CD14-positive monocyte (primary cell): ENCODE measurements around the gene LRBA. TPM values are rescaled to one million over a fixed set of nuclear protein-coding genes. Genes with fewer than 3 reads are reported as not detected.
"Not testable (repeated sequence)": the region's sequence is repeated elsewhere in the genome, so short reads cannot be mapped to it uniquely, and the experiment has no call there.

Experiments
- DNase-seq, 3 donors: peaks; one replicate each; pipeline ENCODE4 v3.0.0-alpha.2; 2011 to 2022
- H2AFZ ChIP-seq: 2 replicates; pipeline ENCODE4 v1.6.0; 2012; ENCODE audit warnings: mild to moderate bottlenecking, low read depth, low read length, inconsistent platforms; ENCODE audit not compliant: insufficient read depth, poor library complexity, severe bottlenecking
- H3K27ac ChIP-seq, 2 donors: 1 replicate in 1 of 2; 2 replicates in 1 of 2; pipeline ENCODE4 v1.5.1; 2012 to 2013; ENCODE audit warnings: low read length in 2 of 2, control low read depth in 1 of 2, inconsistent platforms in 1 of 2, low read depth in 1 of 2, mild to moderate bottlenecking in 1 of 2
- H3K27me3 ChIP-seq, 2 donors: one replicate each; pipeline versions ENCODE4 v1.6.0 to v1.6.1; 2011 to 2013; ENCODE audit warnings: low read length in 2 of 2; ENCODE audit not compliant: control insufficient read depth in 2 of 2, insufficient read depth in 2 of 2
- H3K36me3 ChIP-seq, 2 donors: replicated peaks in 1 of 2; 1 replicate in 1 of 2; 2 replicates in 1 of 2; pipeline versions ENCODE4 v1.5.1 to v1.6.1; 2012 to 2013; ENCODE audit warnings: low read length in 2 of 2, control low read depth in 1 of 2, inconsistent platforms in 1 of 2, mild to moderate bottlenecking in 1 of 2; ENCODE audit not compliant: insufficient read depth in 2 of 2, control insufficient read depth in 1 of 2
- H3K4me1 ChIP-seq, 2 donors: 1 replicate in 1 of 2; 2 replicates in 1 of 2; pipeline versions ENCODE4 v1.5.1 to v1.6.1; 2012 to 2013; ENCODE audit warnings: low read length in 2 of 2, control low read depth in 1 of 2, inconsistent platforms in 1 of 2, mild to moderate bottlenecking in 1 of 2, moderate library complexity in 1 of 2; ENCODE audit not compliant: insufficient read depth in 2 of 2, control insufficient read depth in 1 of 2
- H3K4me2 ChIP-seq: replicated peaks from 2 replicates; pipeline ENCODE3; 2012; ENCODE audit warnings: low read length, moderate library complexity, mild to moderate bottlenecking; ENCODE audit not compliant: poor library complexity, severe bottlenecking; ENCODE audit errors: extremely low read depth
- H3K4me3 ChIP-seq, 3 experiments: fragments of 200-600 bp in 1 of 3; sonication (generic) in 1 of 3; replicated peaks in 1 of 3; 1 replicate in 2 of 3; 2 replicates in 1 of 3; pipeline ENCODE4 v1.5.1; 2011 to 2013; ENCODE audit warnings: low read length in 3 of 3, mild to moderate bottlenecking in 3 of 3, control low read depth in 2 of 3, low read depth in 2 of 3, inconsistent platforms in 1 of 3, moderate library complexity in 1 of 3
- H3K79me2 ChIP-seq: 2 replicates; pipeline ENCODE4 v1.6.0; 2012; ENCODE audit warnings: mild to moderate bottlenecking, control low read depth, inconsistent platforms, low read length, moderate library complexity; ENCODE audit not compliant: insufficient read depth
- H3K9ac ChIP-seq: 2 replicates; pipeline ENCODE4 v1.6.0; 2017; ENCODE audit warnings: low read length, mild to moderate bottlenecking; ENCODE audit not compliant: insufficient read depth, poor library complexity, severe bottlenecking
- H3K9me3 ChIP-seq, 2 donors: replicated peaks in 1 of 2; 1 replicate in 1 of 2; 2 replicates in 1 of 2; pipeline versions ENCODE4 v1.5.1 to v1.6.1; 2012 to 2013; ENCODE audit warnings: low read length in 2 of 2, control low read depth in 1 of 2; ENCODE audit not compliant: control insufficient read depth in 1 of 2, insufficient read depth in 1 of 2
- H4K20me1 ChIP-seq: 2 replicates; pipeline ENCODE4 v1.6.0; 2012; ENCODE audit warnings: mild to moderate bottlenecking, low read length, control low read depth, moderate library complexity; ENCODE audit not compliant: insufficient read depth
- H3K27ac Mint-ChIP-seq, 7 donors: one replicate each; pipeline ENCODE4 v1.8.0; 2020; ENCODE audit warnings: mild to moderate bottlenecking in 7 of 7, mixed read lengths in 7 of 7, moderate library complexity in 6 of 7, inconsistent platforms in 2 of 7
- H3K27me3 Mint-ChIP-seq, 3 donors: one replicate each; pipeline ENCODE4 v1.8.0; 2021 to 2022; ENCODE audit warnings: low read depth in 3 of 3, mild to moderate bottlenecking in 3 of 3, mixed read lengths in 3 of 3, moderate library complexity in 3 of 3, inconsistent platforms in 1 of 3
- H3K36me3 Mint-ChIP-seq, 2 donors: one replicate each; pipeline ENCODE4 v1.8.0; 2020; ENCODE audit warnings: mixed read lengths in 2 of 2, inconsistent platforms in 1 of 2, mild to moderate bottlenecking in 1 of 2
- H3K4me1 Mint-ChIP-seq: one replicate; pipeline ENCODE4 v1.8.0; 2020; ENCODE audit warnings: mild to moderate bottlenecking, mixed read lengths
- H3K4me3 Mint-ChIP-seq, 2 donors: one replicate each; pipeline ENCODE4 v1.8.0; 2020; ENCODE audit warnings: mild to moderate bottlenecking in 2 of 2, mixed read lengths in 2 of 2, moderate library complexity in 1 of 2
- H3K9me3 Mint-ChIP-seq, 7 donors: one replicate each; pipeline ENCODE4 v1.8.0; 2020 to 2022; ENCODE audit warnings: mixed read lengths in 7 of 7, mild to moderate bottlenecking in 6 of 7, moderate library complexity in 6 of 7, inconsistent platforms in 2 of 7
- WGBS: methylation state at CpG from one replicate; pipeline ENCODE4 v1.1.5; 2013; ENCODE audit warnings: missing lambda C conversion rate; ENCODE audit not compliant: insufficient coverage; 5-methylcytosine and 5-hydroxymethylcytosine counted together
- intact Hi-C, 2 donors: fragments of 100-400 bp; cut with micrococcal nuclease; formaldehyde crosslinking; loops; one replicate each; pipeline versions ENCODE4 v1.15.0 to v1.15.1; 2023
- polyA plus RNA-seq, 3 donors: library from polyadenylated mRNA; depleted of rRNA in 1 of 3; unstranded in 2 of 3; stranded (reverse) in 1 of 3; fragments of 300-500 nt in 2 of 3; fragments of >200 nt in 1 of 3; fragmentation: Illumina TruSeq in 2 of 3; gene quantifications; 1 replicate in 2 of 3; 2 replicates in 1 of 3; pipeline ENCODE4 v1.2.3, GENCODE V29; 2012 to 2021
- TF ChIP-seq, protein P1 (sequence below): fragments of 200-600 bp; IDR thresholded peaks from one replicate; pipeline ENCODE4 v1.8.0; 2022; ENCODE audit warnings: antibody characterized with exemption, mild to moderate bottlenecking

Gene LRBA
- polyA plus RNA-seq, 3 donors: 1.5 to 5.5 (median 4.4) TPM

DNA sequence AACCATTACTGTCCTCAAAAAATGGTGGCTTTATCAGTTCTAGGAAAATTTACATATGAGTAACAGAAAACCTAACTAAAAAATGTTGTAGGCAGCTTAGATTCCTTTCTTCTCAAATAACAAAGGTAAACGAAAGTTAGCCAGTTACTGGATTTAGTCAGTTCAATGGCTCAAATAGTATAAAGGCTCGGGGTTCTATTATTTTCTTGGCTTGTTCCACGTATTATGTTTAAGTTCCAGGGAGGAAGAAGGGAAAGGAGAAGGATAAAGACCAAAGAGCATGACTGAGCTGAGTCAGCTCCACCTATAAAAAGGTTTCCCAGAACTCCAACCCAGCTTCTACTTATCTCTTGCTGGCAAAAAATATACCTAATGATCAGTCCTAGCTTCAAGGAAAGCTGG lies 474.1 kb downstream of the LRBA start:
- Mint-ChIP-seq H3K36me3 (no peaks in the 10 kb centered on the region), H3K27me3 (no peaks in the 10 kb centered on the region), H3K4me3 (no peak overlapping the region), H3K4me1 (no peaks in the 10 kb centered on the region), H3K27ac (no peak overlapping the region), H3K9me3 (peaks cover 0 to 5% (median 0%) of the 10 kb centered on the region in 7 donors)
- H3K4me2 ChIP-seq: no peak overlapping the region
- no peaks in the 10 kb centered on the region for H4K20me1 ChIP-seq
- no peak overlapping the region for H3K4me3 ChIP-seq
- H3K36me3 ChIP-seq: no peaks in the 10 kb centered on the region
- TF ChIP-seq, protein P1, sequence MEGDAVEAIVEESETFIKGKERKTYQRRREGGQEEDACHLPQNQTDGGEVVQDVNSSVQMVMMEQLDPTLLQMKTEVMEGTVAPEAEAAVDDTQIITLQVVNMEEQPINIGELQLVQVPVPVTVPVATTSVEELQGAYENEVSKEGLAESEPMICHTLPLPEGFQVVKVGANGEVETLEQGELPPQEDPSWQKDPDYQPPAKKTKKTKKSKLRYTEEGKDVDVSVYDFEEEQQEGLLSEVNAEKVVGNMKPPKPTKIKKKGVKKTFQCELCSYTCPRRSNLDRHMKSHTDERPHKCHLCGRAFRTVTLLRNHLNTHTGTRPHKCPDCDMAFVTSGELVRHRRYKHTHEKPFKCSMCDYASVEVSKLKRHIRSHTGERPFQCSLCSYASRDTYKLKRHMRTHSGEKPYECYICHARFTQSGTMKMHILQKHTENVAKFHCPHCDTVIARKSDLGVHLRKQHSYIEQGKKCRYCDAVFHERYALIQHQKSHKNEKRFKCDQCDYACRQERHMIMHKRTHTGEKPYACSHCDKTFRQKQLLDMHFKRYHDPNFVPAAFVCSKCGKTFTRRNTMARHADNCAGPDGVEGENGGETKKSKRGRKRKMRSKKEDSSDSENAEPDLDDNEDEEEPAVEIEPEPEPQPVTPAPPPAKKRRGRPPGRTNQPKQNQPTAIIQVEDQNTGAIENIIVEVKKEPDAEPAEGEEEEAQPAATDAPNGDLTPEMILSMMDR: no peak
- WGBS: no CpG with 5 or more reads among the region's 3 CpGs
- no peak overlapping the region for H3K27ac ChIP-seq
- intact Hi-C loops: no loop called here
- H3K4me1 ChIP-seq: no peaks in the 10 kb centered on the region
- no peaks in the 10 kb centered on the region for H3K27me3 ChIP-seq
- no peak overlapping the region for H2AFZ ChIP-seq
- no peak for DNase-seq
- H3K9me3 ChIP-seq: no peaks in the 10 kb centered on the region
- no peaks in the 10 kb centered on the region for H3K79me2 ChIP-seq
- no peak overlapping the region for H3K9ac ChIP-seq

DNA sequence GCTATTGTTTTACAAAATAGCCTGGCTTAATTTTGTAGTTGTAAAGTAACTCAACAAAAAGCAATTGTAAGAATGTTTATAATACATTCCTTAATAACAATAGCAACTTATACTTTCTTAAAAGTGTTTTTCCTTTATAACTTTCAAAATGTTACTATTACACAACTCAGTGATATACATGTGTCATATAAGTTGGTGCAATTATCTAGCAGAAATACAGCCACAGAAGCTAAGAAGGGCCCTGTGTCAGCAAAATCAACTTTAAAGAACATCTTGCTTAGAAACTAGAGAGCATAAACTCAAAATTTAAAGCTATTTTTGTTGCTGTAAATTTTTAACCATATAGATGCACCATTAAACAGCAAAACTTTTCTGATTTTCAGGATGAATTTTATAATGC lies 474.5 kb downstream of the LRBA start:
- no peak overlapping the region for H3K4me2 ChIP-seq
- no peaks in the 10 kb centered on the region for H3K9me3 ChIP-seq
- H3K36me3 ChIP-seq: no peaks in the 10 kb centered on the region
- Mint-ChIP-seq H3K9me3 (peaks cover 0 to 5% (median 0%) of the 10 kb centered on the region in 7 donors), H3K4me1 (no peaks in the 10 kb centered on the region), H3K36me3 (no peaks in the 10 kb centered on the region), H3K27ac (no peak overlapping the region), H3K4me3 (no peak overlapping the region), H3K27me3 (no peaks in the 10 kb centered on the region)
- no peak overlapping the region for H3K27ac ChIP-seq
- no peak overlapping the region for H3K9ac ChIP-seq
- H3K27me3 ChIP-seq: no peaks in the 10 kb centered on the region
- no peaks in the 10 kb centered on the region for H4K20me1 ChIP-seq
- DNase-seq: no peak
- H2AFZ ChIP-seq: no peak overlapping the region
- TF ChIP-seq, protein P1: no peak
- H3K4me1 ChIP-seq: no peaks in the 10 kb centered on the region
- intact Hi-C loops: no loop called here
- H3K4me3 ChIP-seq: no peak overlapping the region
- no peaks in the 10 kb centered on the region for H3K79me2 ChIP-seq

DNA sequence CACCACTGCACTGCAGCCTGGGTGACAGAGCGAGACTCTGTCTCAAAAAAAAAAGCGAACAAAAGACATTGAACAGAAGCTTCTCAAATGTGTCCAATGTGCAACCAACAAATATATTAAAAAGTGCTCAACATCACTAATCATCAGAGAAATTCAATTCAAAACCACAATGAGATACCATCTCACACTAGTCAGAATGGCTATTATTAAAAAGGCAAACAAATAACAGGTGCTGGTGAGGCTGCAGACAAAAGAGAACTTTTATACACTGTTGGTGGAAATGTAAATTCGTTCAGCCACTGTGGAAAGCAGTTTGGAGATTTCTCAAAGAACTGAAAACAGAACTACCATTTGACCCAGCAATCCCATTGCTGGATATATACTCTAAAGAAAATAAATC lies 477.2 kb downstream of the LRBA start:
- H3K4me1 ChIP-seq, H3K79me2 ChIP-seq, H3K4me2 ChIP-seq, intact Hi-C loops, H3K36me3 Mint-ChIP-seq, H4K20me1 ChIP-seq, H3K27ac ChIP-seq, H3K27ac Mint-ChIP-seq, H3K4me3 Mint-ChIP-seq, H3K27me3 Mint-ChIP-seq, H3K36me3 ChIP-seq, H3K4me1 Mint-ChIP-seq, H3K9me3 Mint-ChIP-seq, H2AFZ ChIP-seq, H3K4me3 ChIP-seq, DNase-seq, H3K9ac ChIP-seq, H3K9me3 ChIP-seq, H3K27me3 ChIP-seq: not testable (repeated sequence)
- 100% methylated on average over 1 of the region's 3 CpGs for WGBS
